H9 (cell line): Measurements from ENCODE around the gene NPAS3. TPM values are rescaled to one million over a fixed set of nuclear protein-coding genes. Genes with fewer than 3 reads are reported as not detected.

Experiments used
- DNase-seq: peaks from one replicate; pipeline ENCODE4 v3.0.0-alpha.2; 2017
- H2AFZ ChIP-seq: one replicate; pipeline ENCODE4 v1.6.1; 2013; ENCODE audit warnings: mild to moderate bottlenecking, low read length, control low read depth, moderate library complexity
- H2AK5ac ChIP-seq: 2 replicates; pipeline ENCODE4 v1.6.1; 2013; ENCODE audit warnings: low read length, control low read depth, mixed read lengths; ENCODE audit not compliant: insufficient read length
- H2BK120ac ChIP-seq: one replicate; pipeline ENCODE4 v1.6.1; 2013; ENCODE audit warnings: low read depth, mild to moderate bottlenecking, low read length, control low read depth, inconsistent platforms; ENCODE audit not compliant: poor library complexity, severe bottlenecking
- H2BK12ac ChIP-seq: 2 replicates; pipeline ENCODE4 v1.6.1; 2013; ENCODE audit warnings: low read length, control low read depth, mixed read lengths, low read depth; ENCODE audit not compliant: insufficient read length
- H2BK15ac ChIP-seq: 2 replicates; pipeline ENCODE4 v1.6.1; 2013; ENCODE audit warnings: low read depth, low read length, control low read depth
- H2BK20ac ChIP-seq: one replicate; pipeline ENCODE4 v1.6.1; 2013; ENCODE audit warnings: low read depth, mild to moderate bottlenecking, low read length, control low read depth, inconsistent platforms; ENCODE audit not compliant: poor library complexity, severe bottlenecking
- H2BK5ac ChIP-seq: 2 replicates; pipeline ENCODE4 v1.6.1; 2013; ENCODE audit warnings: low read length, control low read depth, mixed read lengths; ENCODE audit not compliant: insufficient read length
- H3K14ac ChIP-seq: 2 replicates; pipeline ENCODE4 v1.6.1; 2013; ENCODE audit warnings: low read length, control low read depth; ENCODE audit not compliant: insufficient read depth
- H3K18ac ChIP-seq: 2 replicates; pipeline ENCODE4 v1.6.1; 2013; ENCODE audit warnings: low read depth, mild to moderate bottlenecking, mixed read lengths, low read length, control low read depth; ENCODE audit not compliant: insufficient read length
- H3K23ac ChIP-seq: 2 replicates; pipeline ENCODE4 v1.6.1; 2013; ENCODE audit warnings: low read length, control low read depth, mixed read lengths, low read depth; ENCODE audit not compliant: insufficient read length
- H3K23me2 ChIP-seq: 2 replicates; pipeline ENCODE4 v1.6.1; 2013; ENCODE audit warnings: low read depth, mild to moderate bottlenecking, mixed read lengths, low read length, control low read depth; ENCODE audit not compliant: insufficient read length, poor library complexity, severe bottlenecking
- H3K27ac ChIP-seq: 2 replicates; pipeline ENCODE4 v1.5.1; 2013; ENCODE audit warnings: low read length, control low read depth, mixed read lengths, low read depth; ENCODE audit not compliant: insufficient read length
- H3K27me3 ChIP-seq: 2 replicates; pipeline ENCODE4 v1.6.1; 2013; ENCODE audit warnings: low read length, control low read depth, inconsistent platforms; ENCODE audit not compliant: insufficient read depth
- H3K4ac ChIP-seq: 2 replicates; pipeline ENCODE4 v1.6.1; 2013; ENCODE audit warnings: low read depth, mild to moderate bottlenecking, control low read depth, inconsistent platforms, low read length, moderate library complexity
- H3K4me1 ChIP-seq: 2 replicates; pipeline ENCODE4 v1.6.1; 2013; ENCODE audit warnings: low read length, control low read depth, inconsistent platforms; ENCODE audit not compliant: insufficient read depth
- H3K4me2 ChIP-seq: 2 replicates; pipeline ENCODE4 v1.6.1; 2013; ENCODE audit warnings: low read length, control low read depth, mixed read lengths; ENCODE audit not compliant: insufficient read length, insufficient read depth
- H3K56ac ChIP-seq: 2 replicates; pipeline ENCODE4 v1.6.1; 2013; ENCODE audit warnings: low read depth, mild to moderate bottlenecking, mixed read lengths, low read length, control low read depth; ENCODE audit not compliant: insufficient read length
- H3K79me1 ChIP-seq: 2 replicates; pipeline ENCODE4 v1.6.1; 2013; ENCODE audit warnings: low read depth, mild to moderate bottlenecking, moderate library complexity, low read length, control low read depth, inconsistent platforms; ENCODE audit not compliant: insufficient read depth, poor library complexity, severe bottlenecking
- H3K79me2 ChIP-seq: 2 replicates; pipeline ENCODE4 v1.6.1; 2013; ENCODE audit warnings: low read length, control low read depth, inconsistent platforms; ENCODE audit not compliant: insufficient read depth
- H3K9ac ChIP-seq: 2 replicates; pipeline ENCODE4 v1.6.1; 2013; ENCODE audit warnings: low read length, control low read depth, mixed read lengths; ENCODE audit not compliant: insufficient read length; ENCODE audit errors: extremely low read depth
- H3K9me3 ChIP-seq: one replicate; pipeline ENCODE4 v1.6.1; 2013; ENCODE audit warnings: low read depth, low read length, inconsistent platforms; ENCODE audit not compliant: control insufficient read depth
- H3T11ph ChIP-seq: one replicate; pipeline ENCODE4 v1.6.1; 2013; ENCODE audit warnings: mild to moderate bottlenecking, low read length, control low read depth, inconsistent platforms
- H4K20me1 ChIP-seq: one replicate; pipeline ENCODE4 v1.6.1; 2013; ENCODE audit not compliant: control insufficient read depth, insufficient read length, insufficient read depth
- H4K5ac ChIP-seq: 2 replicates; pipeline ENCODE4 v1.6.1; 2013; ENCODE audit warnings: low read depth, mild to moderate bottlenecking, mixed read lengths, low read length, control low read depth; ENCODE audit not compliant: insufficient read length
- H4K8ac ChIP-seq: replicated peaks from 2 replicates; pipeline ENCODE4 v1.6.1; 2013; ENCODE audit warnings: low read length, control low read depth, mixed read lengths, low read depth; ENCODE audit not compliant: insufficient read length
- H4K91ac ChIP-seq: 2 replicates; pipeline ENCODE4 v1.6.1; 2013; ENCODE audit warnings: low read depth, mild to moderate bottlenecking, moderate library complexity, mixed read lengths, low read length, control low read depth; ENCODE audit not compliant: insufficient read length
- H3K27ac Mint-ChIP-seq, 3 experiments: 2 replicates in 2 of 3; 3 replicates in 1 of 3; pipeline ENCODE4 v1.8.0; 2020 to 2021; ENCODE audit warnings: mixed read lengths in 3 of 3, mild to moderate bottlenecking in 1 of 3, moderate library complexity in 1 of 3
- H3K27me3 Mint-ChIP-seq: 2 replicates; pipeline ENCODE4 v1.8.0; 2021; ENCODE audit warnings: low read depth, mild to moderate bottlenecking, moderate library complexity, mixed read lengths
- H3K36me3 Mint-ChIP-seq, 3 experiments: 2 replicates in 2 of 3; 3 replicates in 1 of 3; pipeline ENCODE4 v1.8.0; 2020 to 2021; ENCODE audit warnings: low read depth in 3 of 3, mixed read lengths in 3 of 3; ENCODE audit not compliant: insufficient read depth in 1 of 3
- H3K4me1 Mint-ChIP-seq, 2 experiments: 2 replicates each; pipeline ENCODE4 v1.8.0; 2020; ENCODE audit warnings: mixed read lengths in 2 of 2
- H3K4me3 Mint-ChIP-seq, 2 experiments: 2 replicates in 1 of 2; 3 replicates in 1 of 2; pipeline ENCODE4 v1.8.0; 2020 to 2021; ENCODE audit warnings: mild to moderate bottlenecking in 2 of 2, mixed read lengths in 2 of 2, moderate library complexity in 1 of 2
- H3K9me3 Mint-ChIP-seq, 2 experiments: 2 replicates in 1 of 2; 3 replicates in 1 of 2; pipeline ENCODE4 v1.8.0; 2020; ENCODE audit warnings: mild to moderate bottlenecking in 2 of 2, mixed read lengths in 2 of 2, moderate library complexity in 1 of 2
- WGBS: extraction: QIAGEN DNeasy Blood & Tissue Kit; methylation state at CpG from one replicate; pipeline ENCODE4 v1.1.7; 2013; ENCODE audit warnings: missing lambda C conversion rate, low lambda C conversion rate, mixed read lengths; ENCODE audit not compliant: insufficient read length; ENCODE audit errors: extremely low coverage; 5-methylcytosine and 5-hydroxymethylcytosine counted together
- total RNA-seq: library from RNA; stranded (reverse); gene quantifications from 2 replicates; pipeline ENCODE4 v1.2.1, GENCODE V29; 2021
- TF ChIP-seq, protein P1 (sequence below): fragments of 200-600 bp; sonication (generic); conservative IDR thresholded peaks from 3 replicates; pipeline ENCODE4 v1.8.0; 2021; ENCODE audit warnings: antibody characterized with exemption, mild to moderate bottlenecking

The NPAS3 gene
- total RNA-seq, 1 experiment from 2014 or later: 0.17 TPM

GRCh38 chr14:33257796-33258195 lies 319.1 kb downstream of the NPAS3 start:
- TF ChIP-seq, protein P1, sequence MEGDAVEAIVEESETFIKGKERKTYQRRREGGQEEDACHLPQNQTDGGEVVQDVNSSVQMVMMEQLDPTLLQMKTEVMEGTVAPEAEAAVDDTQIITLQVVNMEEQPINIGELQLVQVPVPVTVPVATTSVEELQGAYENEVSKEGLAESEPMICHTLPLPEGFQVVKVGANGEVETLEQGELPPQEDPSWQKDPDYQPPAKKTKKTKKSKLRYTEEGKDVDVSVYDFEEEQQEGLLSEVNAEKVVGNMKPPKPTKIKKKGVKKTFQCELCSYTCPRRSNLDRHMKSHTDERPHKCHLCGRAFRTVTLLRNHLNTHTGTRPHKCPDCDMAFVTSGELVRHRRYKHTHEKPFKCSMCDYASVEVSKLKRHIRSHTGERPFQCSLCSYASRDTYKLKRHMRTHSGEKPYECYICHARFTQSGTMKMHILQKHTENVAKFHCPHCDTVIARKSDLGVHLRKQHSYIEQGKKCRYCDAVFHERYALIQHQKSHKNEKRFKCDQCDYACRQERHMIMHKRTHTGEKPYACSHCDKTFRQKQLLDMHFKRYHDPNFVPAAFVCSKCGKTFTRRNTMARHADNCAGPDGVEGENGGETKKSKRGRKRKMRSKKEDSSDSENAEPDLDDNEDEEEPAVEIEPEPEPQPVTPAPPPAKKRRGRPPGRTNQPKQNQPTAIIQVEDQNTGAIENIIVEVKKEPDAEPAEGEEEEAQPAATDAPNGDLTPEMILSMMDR: no peak
- no peak overlapping the region for H2BK20ac ChIP-seq
- no peaks in the 10 kb centered on the region for H3K4me1 Mint-ChIP-seq
- H2BK12ac ChIP-seq: no peak overlapping the region
- H3T11ph ChIP-seq: no peak overlapping the region
- H3K27ac Mint-ChIP-seq: no peak overlapping the region; a peak in 1 of 7 replicates
- H3K27ac ChIP-seq: no peak overlapping the region
- no peaks in the 10 kb centered on the region for H4K20me1 ChIP-seq
- H4K91ac ChIP-seq: no peak overlapping the region
- no peak overlapping the region for H3K4me2 ChIP-seq
- no peaks in the 10 kb centered on the region for H3K27me3 ChIP-seq
- H3K56ac ChIP-seq: no peak overlapping the region
- no peak for DNase-seq
- no peak overlapping the region for H3K4me3 Mint-ChIP-seq
- no peaks in the 10 kb centered on the region for H3K9me3 ChIP-seq
- H2AK5ac ChIP-seq: no peak overlapping the region
- H3K4ac ChIP-seq: no peak overlapping the region
- no peaks in the 10 kb centered on the region; a peak in 1 of 7 replicates for H3K36me3 Mint-ChIP-seq
- no peak overlapping the region for H4K5ac ChIP-seq
- no CpG with 5 or more reads among the region's 2 CpGs for WGBS
- H2BK5ac ChIP-seq: no peak overlapping the region
- no peak overlapping the region for H3K23ac ChIP-seq
- no peak overlapping the region for H3K18ac ChIP-seq
- no peak overlapping the region for H2AFZ ChIP-seq
- no peaks in the 10 kb centered on the region; a peak in 1 of 5 replicates for H3K9me3 Mint-ChIP-seq
- no peak overlapping the region for H3K14ac ChIP-seq
- H3K79me2 ChIP-seq: no peaks in the 10 kb centered on the region
- no peak overlapping the region for H2BK120ac ChIP-seq
- H3K23me2 ChIP-seq: no peaks in the 10 kb centered on the region
- no peak overlapping the region for H3K9ac ChIP-seq
- H3K27me3 Mint-ChIP-seq: no peaks in the 10 kb centered on the region
- H2BK15ac ChIP-seq: no peak overlapping the region
- H4K8ac ChIP-seq: no peak overlapping the region
- no peaks in the 10 kb centered on the region for H3K4me1 ChIP-seq
- no peaks in the 10 kb centered on the region for H3K79me1 ChIP-seq
